Suprapubic skin (tissue), 4 donors: Measurements from ENCODE around the gene MS4A6A. TPM values are rescaled to one million over a fixed set of nuclear protein-coding genes. Genes with fewer than 3 reads are reported as not detected.
A peak's percentile ranks its signal among the peaks of the same experiment; 100 is the strongest.
"Not testable (repeated sequence)": the region's sequence is repeated elsewhere in the genome, so short reads cannot be mapped to it uniquely, and the experiment has no call there.

Source experiments
- DNase-seq, 2 donors: peaks; one replicate each; pipeline ENCODE4 v3.0.0-alpha.2; 2019; ENCODE audit warnings: low spot score in 2 of 2
- H3K27ac ChIP-seq: fragments of 200-600 bp; sonication (generic); one replicate; pipeline ENCODE4 v1.5.1; 2019
- H3K27me3 ChIP-seq: fragments of 200-600 bp; sonication (generic); one replicate; pipeline ENCODE4 v1.5.1; 2019
- H3K36me3 ChIP-seq: fragments of 200-600 bp; sonication (generic); one replicate; pipeline ENCODE4 v1.5.1; 2019
- H3K4me1 ChIP-seq: fragments of 200-600 bp; sonication (generic); one replicate; pipeline ENCODE4 v1.5.1; 2019
- H3K4me3 ChIP-seq: fragments of 200-600 bp; sonication (generic); one replicate; pipeline ENCODE4 v1.5.1; 2019; ENCODE audit warnings: mild to moderate bottlenecking
- H3K9me3 ChIP-seq: fragments of 200-600 bp; sonication (generic); one replicate; pipeline ENCODE4 v1.5.1; 2019
- CTCF ChIP-seq, 2 donors: fragments of 200-600 bp in 1 of 2; fragments of 450-650 bp in 1 of 2; sonication (generic) in 1 of 2; IDR thresholded peaks; one replicate each; pipeline ENCODE4 v1.5.1; 2016 to 2019; ENCODE audit warnings: antibody characterized with exemption in 2 of 2, mild to moderate bottlenecking in 1 of 2, moderate library complexity in 1 of 2
- EP300 ChIP-seq: sonication (generic); formaldehyde crosslinking; IDR thresholded peaks from one replicate; pipeline ENCODE4 v1.6.1; 2017; ENCODE audit warnings: antibody characterized with exemption
- POLR2A ChIP-seq, 2 donors: fragments of 450-650 bp; IDR thresholded peaks; one replicate each; pipeline ENCODE4 v1.6.1; 2017; ENCODE audit warnings: antibody characterized with exemption in 2 of 2, mild to moderate bottlenecking in 2 of 2, moderate library complexity in 2 of 2
- POLR2AphosphoS5 ChIP-seq, 3 donors: sonication (generic); formaldehyde crosslinking; IDR thresholded peaks; one replicate each; pipeline ENCODE4 v1.6.1; 2017; ENCODE audit warnings: antibody characterized with exemption in 3 of 3
- WGBS: methylation state at CpG from one replicate; pipeline ENCODE4 v1.1.5; 2018; 5-methylcytosine and 5-hydroxymethylcytosine counted together
- total RNA-seq, 4 donors: library from RNA; depleted of rRNA; stranded (reverse); fragments of >200 nt; gene quantifications; one replicate each; pipeline ENCODE4 v1.1.0, GENCODE V29; 2016

MS4A6A gene
- total RNA-seq, 4 donors from 2014 or later, result 6.9 to 13.4 (median 9.2) TPM

GRCh38 chr11:60206616-60207015 is 23.7 kb upstream of the MS4A6A start:
- TF ChIP-seq CTCF (IDR thresholded peaks at IDR 0.05), result no peak
- no peak for TF ChIP-seq POLR2A (IDR thresholded peaks at IDR 0.05)
- TF ChIP-seq EP300, result no peak
- no peaks in the 10 kb centered on the region for H3K27me3 ChIP-seq
- 87% methylated on average over 1 of the region's 1 CpG for WGBS

GRCh38 chr11:60204922-60205321 is 22.0 kb upstream of the MS4A6A start:
- TF ChIP-seq POLR2AphosphoS5 (IDR thresholded peaks at IDR 0.05) (no peak), EP300 (no peak), CTCF (IDR thresholded peaks at IDR 0.05) (no peak), POLR2A (IDR thresholded peaks at IDR 0.05) (no peak)
- no peaks in the 10 kb centered on the region for H3K36me3 ChIP-seq
- H3K4me1 ChIP-seq, result no peaks in the 10 kb centered on the region
- 88% methylated on average over 4 of the region's 4 CpGs for WGBS
- no peak overlapping the region for H3K4me3 ChIP-seq
- no peak for DNase-seq
- H3K27me3 ChIP-seq, result no peaks in the 10 kb centered on the region
- no peak overlapping the region for H3K27ac ChIP-seq
- no peaks in the 10 kb centered on the region for H3K9me3 ChIP-seq

More at GRCh38 chr11:60206616-60207015, 23.7 kb upstream of the MS4A6A start:
- Histone ChIP-seq H3K27ac (no peak overlapping the region), H3K4me3 (no peak overlapping the region), H3K9me3 (no peaks in the 10 kb centered on the region), H3K4me1 (no peaks in the 10 kb centered on the region), H3K36me3 (no peaks in the 10 kb centered on the region)
- no peak for DNase-seq

- not testable (repeated sequence) for H3K9me3 ChIP-seq
Measured at GRCh38 chr11:60201334-60201733, 18.5 kb upstream of the MS4A6A start.

GRCh38 chr11:60197442-60197841 is 14.6 kb upstream of the MS4A6A start:
- no peak for DNase-seq
- Histone ChIP-seq H3K4me1 (no peaks in the 10 kb centered on the region), H3K9me3 (no peaks in the 10 kb centered on the region), H3K4me3 (no peak overlapping the region), H3K27me3 (no peaks in the 10 kb centered on the region), H3K27ac (no peak overlapping the region), H3K36me3 (no peaks in the 10 kb centered on the region)
- TF ChIP-seq POLR2AphosphoS5 (IDR thresholded peaks at IDR 0.05) (no peak), EP300 (no peak), CTCF (IDR thresholded peaks at IDR 0.05) (no peak), POLR2A (IDR thresholded peaks at IDR 0.05) (no peak)
- 88% methylated on average over 1 of the region's 1 CpG for WGBS

More at GRCh38 chr11:60201334-60201733, 18.5 kb upstream of the MS4A6A start:
- H3K27ac ChIP-seq, DNase-seq, H3K4me3 ChIP-seq, H3K36me3 ChIP-seq, H3K4me1 ChIP-seq, H3K27me3 ChIP-seq: not testable (repeated sequence)
- no CpG with 5 or more reads among the region's 26 CpGs for WGBS

- Histone ChIP-seq H3K4me3 (no peak overlapping the region), H3K27me3 (no peaks in the 10 kb centered on the region), H3K4me1 (no peaks in the 10 kb centered on the region), H3K27ac (peak overlapping the region; percentile 32), H3K36me3 (no peaks in the 10 kb centered on the region), H3K9me3 (no peaks in the 10 kb centered on the region)
- no peak for DNase-seq
- WGBS, result 85% methylated on average over 4 of the region's 4 CpGs
- TF ChIP-seq POLR2A (IDR thresholded peaks at IDR 0.05), result no peak
- no peak for TF ChIP-seq CTCF (IDR thresholded peaks at IDR 0.05)
- no peak for TF ChIP-seq POLR2AphosphoS5 (IDR thresholded peaks at IDR 0.05)
- TF ChIP-seq EP300, result no peak
Measured at GRCh38 chr11:60195923-60196368, 13.1 kb upstream of the MS4A6A start.

- Histone ChIP-seq H3K4me3 (no peak overlapping the region), H3K36me3 (no peaks in the 10 kb centered on the region), H3K27me3 (no peaks in the 10 kb centered on the region), H3K4me1 (no peaks in the 10 kb centered on the region), H3K9me3 (no peaks in the 10 kb centered on the region), H3K27ac (peak overlapping the region; percentile 0)
- DNase-seq, result no peak
- WGBS, result 70% methylated on average over 3 of the region's 3 CpGs
- no peak for TF ChIP-seq CTCF (IDR thresholded peaks at IDR 0.05)
- no peak for TF ChIP-seq EP300
- no peak for TF ChIP-seq POLR2AphosphoS5 (IDR thresholded peaks at IDR 0.05)
- TF ChIP-seq POLR2A (IDR thresholded peaks at IDR 0.05), result no peak
Measured at GRCh38 chr11:60194511-60194910, 11.6 kb upstream of the MS4A6A start.
